ENCODE results near the gene PLD2. TPM values are rescaled to one million over a fixed set of nuclear protein-coding genes. Genes with fewer than 3 reads are reported as not detected.

PLD2 gene
- total and polyA plus RNA-seq, 3 donors from 2014 or later, result 11.0 to 31.2 (median 17.5) TPM

- Histone ChIP-seq H3K9me3 (no peaks in the 10 kb centered on the region), H3K27ac (no peak overlapping the region), H3K36me3 (ENCODE audit: low read depth, missing control alignments) (no peaks in the 10 kb centered on the region), H3K4me3 (no peak overlapping the region), H3K4me1 (no peaks in the 10 kb centered on the region), H3K27me3 (no peaks in the 10 kb centered on the region)
- no peak for DNase-seq
- TF ChIP-seq POLR2A (IDR thresholded peaks at IDR 0.05) (no peak), CTCF (IDR thresholded peaks at IDR 0.05) (no peak)
- 78 to 79% methylated on average over 9 of the region's 9 CpGs for WGBS, 2 donors
- intact Hi-C loops (cut with DNase I; ENCODE audit: low total_unique reads), result no loop called here
Measured at GRCh38 chr17:4777969-4778760, 28.8 kb upstream of the PLD2 start.

- no peaks in the 10 kb centered on the region for H3K36me3 ChIP-seq (ENCODE audit: low read depth, missing control alignments)
- WGBS, 2 donors, result 78 to 83% methylated on average over 11 of the region's 11 CpGs
Measured at GRCh38 chr17:4780325-4780955, 26.5 kb upstream of the PLD2 start.

GRCh38 chr17:4782652-4783051, 24.3 kb upstream of the PLD2 start:
- peak; percentile 62 for DNase-seq
- Histone ChIP-seq H3K27ac (no peak overlapping the region), H3K4me3 (peak overlapping the region in 1 of 2 donors; percentile 3), H3K27me3 (no peaks in the 10 kb centered on the region), H3K36me3 (ENCODE audit: low read depth, missing control alignments) (no peaks in the 10 kb centered on the region), H3K4me1 (peaks cover 16% of the 10 kb centered on the region), H3K9me3 (no peaks in the 10 kb centered on the region)
- TF ChIP-seq POLR2A (IDR thresholded peaks at IDR 0.05) (no peak), CTCF (IDR thresholded peaks at IDR 0.05) (no peak)
- WGBS, 2 donors, result 17 to 20% methylated on average over 18 to 28 of the region's 28 CpGs
- intact Hi-C loops (cut with DNase I; ENCODE audit: low total_unique reads), result no loop called here

More at GRCh38 chr17:4780325-4780955, 26.5 kb upstream of the PLD2 start:
- Histone ChIP-seq H3K9me3 (no peaks in the 10 kb centered on the region), H3K27me3 (no peaks in the 10 kb centered on the region), H3K27ac (no peak overlapping the region), H3K4me1 (no peaks in the 10 kb centered on the region), H3K4me3 (no peak overlapping the region)
- intact Hi-C loops (cut with DNase I; ENCODE audit: low total_unique reads), result no loop called here
- no peak for DNase-seq
- TF ChIP-seq CTCF (IDR thresholded peaks at IDR 0.05), result no peak
- TF ChIP-seq POLR2A (IDR thresholded peaks at IDR 0.05), result no peak

GRCh38 chr17:4785311-4786105, 21.4 kb upstream of the PLD2 start:
- Histone ChIP-seq H3K4me1 (peaks cover 24% of the 10 kb centered on the region), H3K27ac (no peak overlapping the region)
- 10 to 13% methylated on average over 21 to 56 of the region's 61 CpGs for WGBS, 2 donors

DNA sequence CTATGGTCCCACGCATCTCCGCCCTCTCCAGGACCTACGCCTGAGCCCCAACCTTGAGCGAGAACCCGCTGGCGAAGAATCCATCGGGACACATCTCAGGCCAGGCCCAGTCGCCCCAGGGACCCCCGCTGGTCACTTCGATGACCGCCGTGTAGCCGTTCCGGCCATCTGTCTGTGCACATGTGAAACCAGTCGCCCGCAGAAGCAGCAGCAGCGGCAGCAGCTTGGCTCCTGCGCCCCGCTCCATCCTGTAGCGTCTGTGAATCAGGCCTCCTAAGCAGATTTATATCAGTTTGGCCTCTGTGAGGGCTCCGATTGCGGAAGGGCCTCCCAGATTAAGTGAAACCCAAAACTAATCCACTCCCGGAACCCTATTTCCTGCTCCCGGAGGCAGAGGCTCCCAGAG, 20.8 kb upstream of the PLD2 start, which contains the start of gene VMO1:
TSS of gene VMO1 (minus strand) at position 259 of the 406 bp plus-strand sequence. CDS start at position 247, 12 bp downstream.
- peaks cover 24% of the 10 kb centered on the region for H3K4me1 ChIP-seq
- intact Hi-C loops (cut with DNase I; ENCODE audit: low total_unique reads), result no loop called here
- no peaks in the 10 kb centered on the region for H3K36me3 ChIP-seq (ENCODE audit: low read depth, missing control alignments)
- DNase-seq, result no peak
- WGBS, 2 donors, result 2 to 8% methylated on average over 14 to 24 of the region's 24 CpGs
- H3K9me3 ChIP-seq, result no peaks in the 10 kb centered on the region
- H3K27me3 ChIP-seq, result no peaks in the 10 kb centered on the region
- no peak within 1 kb of the TSS for H3K4me3 ChIP-seq
- TF ChIP-seq CTCF (IDR thresholded peaks at IDR 0.05) (no peak), POLR2A (IDR thresholded peaks at IDR 0.05) (no peak)
- no peak within 1 kb of the TSS for H3K27ac ChIP-seq

More at GRCh38 chr17:4785311-4786105, 21.4 kb upstream of the PLD2 start:
- H3K9me3 ChIP-seq, result no peaks in the 10 kb centered on the region
- no peaks in the 10 kb centered on the region for H3K36me3 ChIP-seq (ENCODE audit: low read depth, missing control alignments)
- no peak for DNase-seq
- H3K4me3 ChIP-seq, result no peak overlapping the region
- no peaks in the 10 kb centered on the region for H3K27me3 ChIP-seq
- intact Hi-C loops (cut with DNase I; ENCODE audit: low total_unique reads), result no loop called here
- TF ChIP-seq POLR2A (IDR thresholded peaks at IDR 0.05), result no peak
